Transverse colon (tissue), 4 donors: Measurements from ENCODE around the gene POU2F1. TPM values are rescaled to one million over a fixed set of nuclear protein-coding genes. Genes with fewer than 3 reads are reported as not detected.

ENCODE experiments used
- DNase-seq: peaks from one replicate; pipeline ENCODE4 v3.0.0-alpha.2; 2019
- H3K27ac ChIP-seq, 4 donors: fragments of 200-600 bp; sonication (generic); 2 replicates each; pipeline ENCODE4 v1.5.1; 2016 to 2018; ENCODE audit warnings: inconsistent platforms in 4 of 4
- H3K27me3 ChIP-seq: fragments of 200-600 bp; sonication (generic); 2 replicates; pipeline ENCODE4 v1.5.1; 2017; ENCODE audit warnings: inconsistent platforms
- H3K36me3 ChIP-seq, 4 donors: fragments of 200-600 bp; sonication (generic); 2 replicates each; pipeline ENCODE4 v1.5.1; 2017 to 2019; ENCODE audit warnings: inconsistent platforms in 4 of 4
- H3K4me1 ChIP-seq, 4 donors: fragments of 200-600 bp; sonication (generic); 2 replicates each; pipeline ENCODE4 v1.5.1; 2017 to 2020; ENCODE audit warnings: inconsistent platforms in 4 of 4
- H3K4me3 ChIP-seq, 4 donors: fragments of 200-600 bp; sonication (generic); 1 replicate in 1 of 4; 2 replicates in 3 of 4; pipeline versions ENCODE4 v1.5.1 to v1.6.1; 2017 to 2019; ENCODE audit warnings: inconsistent platforms in 4 of 4
- H3K9me3 ChIP-seq, 2 donors: fragments of 200-600 bp; sonication (generic); 2 replicates each; pipeline ENCODE4 v1.5.1; 2017 to 2019; ENCODE audit warnings: inconsistent platforms in 2 of 2
- CTCF ChIP-seq, 5 experiments: fragments of 200-600 bp in 3 of 5; fragments of 450-650 bp in 2 of 5; sonication (generic) in 3 of 5; IDR thresholded peaks; 1 replicate in 2 of 5; 2 replicates in 3 of 5; pipeline ENCODE4 v1.5.1; 2016 to 2017; ENCODE audit warnings: antibody characterized with exemption in 5 of 5, inconsistent platforms in 3 of 5, mild to moderate bottlenecking in 2 of 5, moderate library complexity in 1 of 5
- EP300 ChIP-seq: sonication (generic); formaldehyde crosslinking; IDR thresholded peaks from one replicate; pipeline ENCODE4 v1.6.1; 2017; ENCODE audit warnings: antibody characterized with exemption, low read depth
- POLR2A ChIP-seq: fragments of 450-650 bp; IDR thresholded peaks from one replicate; pipeline ENCODE4 v1.6.1; 2016; ENCODE audit warnings: antibody characterized with exemption, mild to moderate bottlenecking, moderate library complexity
- POLR2AphosphoS5 ChIP-seq, 3 donors: sonication (generic); formaldehyde crosslinking; IDR thresholded peaks; one replicate each; pipeline ENCODE4 v1.6.1; 2016; ENCODE audit warnings: antibody characterized with exemption in 3 of 3
- WGBS, 2 donors: methylation state at CpG; one replicate each; pipeline ENCODE4 v1.1.5; 2018; ENCODE audit warnings: low coverage in 1 of 2; 5-methylcytosine and 5-hydroxymethylcytosine counted together
- in situ Hi-C, 4 donors: fragments of 200-750 bp; cut with MboI; loops; one replicate each; pipeline versions ENCODE4 v1.15.0 to v1.15.1; 2017; ENCODE audit warnings: low sequenced_read_pairs in 3 of 4, low pct_ligation_motif_present in 1 of 4, low pct_unique_long_range_greater_than_20kb in 1 of 4
- intact Hi-C: fragments of 100-400 bp; cut with DNase I; formaldehyde crosslinking; loops from one replicate; pipeline ENCODE4 v1.15.1; 2023; ENCODE audit warnings: low total_unique reads
- total RNA-seq, 4 donors: library from RNA; depleted of rRNA; stranded (reverse); fragments of >200 nt; gene quantifications; one replicate each; pipeline ENCODE4 v1.1.0, GENCODE V29; 2016

POU2F1 gene
- total RNA-seq, 4 donors from 2014 or later, result 6.6 to 31.8 (median 19.0) TPM

GRCh38 chr1:167450843-167451242 is 230.2 kb downstream of the POU2F1 start:
- no peak for TF ChIP-seq POLR2AphosphoS5 (IDR thresholded peaks at IDR 0.05)
- TF ChIP-seq CTCF (IDR thresholded peaks at IDR 0.05), result no peak
- TF ChIP-seq EP300, result no peak
- TF ChIP-seq POLR2A, result no peak
- H3K4me1 ChIP-seq, result peaks cover 5 to 16% (median 12%) of the 10 kb centered on the region in 4 donors
- intact Hi-C loops, result no loop called here
- H3K9me3 ChIP-seq, result no peaks in the 10 kb centered on the region
- H3K4me3 ChIP-seq, result no peak overlapping the region
- no peak overlapping the region for H3K27ac ChIP-seq
- in situ Hi-C loops, result no loop called here
- no peaks in the 10 kb centered on the region for H3K36me3 ChIP-seq
- 58 to 66% methylated on average over 4 to 5 of the region's 5 CpGs for WGBS, 2 donors
- no peak for DNase-seq
- H3K27me3 ChIP-seq, result no peaks in the 10 kb centered on the region

- DNase-seq, result no peak
- Histone ChIP-seq H3K4me1 (peaks cover 5 to 14% (median 10%) of the 10 kb centered on the region in 4 donors), H3K9me3 (no peaks in the 10 kb centered on the region), H3K4me3 (no peak overlapping the region), H3K27ac (no peak overlapping the region), H3K27me3 (no peaks in the 10 kb centered on the region), H3K36me3 (no peaks in the 10 kb centered on the region)
- 72 to 89% methylated on average over 4 to 8 of the region's 8 CpGs for WGBS, 2 donors
- TF ChIP-seq POLR2A (no peak), POLR2AphosphoS5 (IDR thresholded peaks at IDR 0.05) (no peak), EP300 (no peak), CTCF (IDR thresholded peaks at IDR 0.05) (no peak)
- in situ Hi-C loops, result no loop called here
- intact Hi-C loops, result no loop called here
Observed at GRCh38 chr1:167452483-167452882, 231.8 kb downstream of the POU2F1 start.

- DNase-seq, result no peak
- no peak for TF ChIP-seq POLR2A
- TF ChIP-seq EP300, result no peak
- TF ChIP-seq CTCF (IDR thresholded peaks at IDR 0.05), result no peak
- no peak for TF ChIP-seq POLR2AphosphoS5 (IDR thresholded peaks at IDR 0.05)
- Histone ChIP-seq H3K4me3 (no peak overlapping the region), H3K4me1 (peaks cover 4 to 14% (median 9%) of the 10 kb centered on the region in 4 donors), H3K36me3 (no peaks in the 10 kb centered on the region), H3K27me3 (no peaks in the 10 kb centered on the region), H3K9me3 (no peaks in the 10 kb centered on the region), H3K27ac (no peak overlapping the region)
- intact Hi-C loops, result no loop called here
- 74 to 85% methylated on average over 6 of the region's 6 CpGs for WGBS, 2 donors
- in situ Hi-C loops, result no loop called here
Observed at GRCh38 chr1:167453123-167453522, 232.4 kb downstream of the POU2F1 start.

- Histone ChIP-seq H3K27me3 (no peaks in the 10 kb centered on the region), H3K4me3 (peak overlapping the region; percentile 63 to 92 (median 82)), H3K36me3 (no peaks in the 10 kb centered on the region), H3K4me1 (peaks cover 4 to 14% (median 9%) of the 10 kb centered on the region in 4 donors), H3K27ac (peak overlapping the region; percentile 79 to 87 (median 82)), H3K9me3 (no peaks in the 10 kb centered on the region)
- intact Hi-C loops, result no loop called here
- no peak for DNase-seq
- in situ Hi-C loops, result no loop called here
- WGBS, 2 donors, result 27 to 69% methylated on average over 6 to 19 of the region's 19 CpGs
- no peak for TF ChIP-seq EP300
- no peak for TF ChIP-seq POLR2AphosphoS5 (IDR thresholded peaks at IDR 0.05)
- TF ChIP-seq CTCF (IDR thresholded peaks at IDR 0.05), result no peak
- TF ChIP-seq POLR2A, result no peak
Observed at GRCh38 chr1:167454304-167454893, 233.7 kb downstream of the POU2F1 start.
